T-helper 2 cell treated with Interferon-gamma antibody and Interleukin-4, amounts not matched to agents 5 μg/mL and 100 μg/mL, for 36 hours (primary cell): Measurements from ENCODE around the gene PHRF1.

Source experiments
- DNase-seq: peaks from one replicate; pipeline ENCODE4 v3.0.0; 2021; ENCODE audit warnings: low spot score
- H3K27ac Mint-ChIP-seq: one replicate; pipeline ENCODE4 v1.8.0; 2021; ENCODE audit warnings: mild to moderate bottlenecking, mixed read lengths
- H3K27me3 Mint-ChIP-seq: one replicate; pipeline ENCODE4 v1.8.0; 2021; ENCODE audit warnings: low read depth, mixed read lengths
- H3K36me3 Mint-ChIP-seq: one replicate; pipeline ENCODE4 v1.8.0; 2021; ENCODE audit warnings: low read depth, mixed read lengths
- H3K4me1 Mint-ChIP-seq: one replicate; pipeline ENCODE4 v1.8.0; 2021; ENCODE audit warnings: low read depth, mixed read lengths
- H3K4me3 Mint-ChIP-seq: one replicate; pipeline ENCODE4 v1.8.0; 2022; ENCODE audit warnings: mild to moderate bottlenecking, moderate library complexity, mixed read lengths
- H3K9me3 Mint-ChIP-seq: one replicate; pipeline ENCODE4 v1.8.0; 2021; ENCODE audit warnings: mixed read lengths

PHRF1 gene

GRCh38 chr11:623349-623869 is 47.1 kb downstream of the PHRF1 start:
- no peak overlapping the region for H3K4me3 Mint-ChIP-seq
- peaks cover 17% of the 10 kb centered on the region for H3K27me3 Mint-ChIP-seq
- no peak overlapping the region for H3K27ac Mint-ChIP-seq
- no peaks in the 10 kb centered on the region for H3K9me3 Mint-ChIP-seq
- peaks cover 4% of the 10 kb centered on the region for H3K4me1 Mint-ChIP-seq
- DNase-seq: no peak
- H3K36me3 Mint-ChIP-seq: no peaks in the 10 kb centered on the region

- DNase-seq: no peak
- Mint-ChIP-seq H3K27ac (no peak overlapping the region), H3K9me3 (no peaks in the 10 kb centered on the region), H3K4me1 (peaks cover 11% of the 10 kb centered on the region), H3K4me3 (no peak overlapping the region), H3K36me3 (no peaks in the 10 kb centered on the region), H3K27me3 (peaks cover 24% of the 10 kb centered on the region)
Observed at GRCh38 chr11:623999-624704, 47.9 kb downstream of the PHRF1 start.

GRCh38 chr11:624705-625635 is 48.7 kb downstream of the PHRF1 start, which contains the start of gene CDHR5:
CDHR5 (minus strand) TSS chr11:624955; CDS start chr11:624902, 53 bp downstream.
- no peaks in the 10 kb centered on the region for H3K9me3 Mint-ChIP-seq
- H3K4me1 Mint-ChIP-seq: peaks cover 17% of the 10 kb centered on the region
- no peak within 1 kb of the TSS for H3K4me3 Mint-ChIP-seq
- H3K27ac Mint-ChIP-seq: no peak within 1 kb of the TSS
- H3K36me3 Mint-ChIP-seq: no peaks in the 10 kb centered on the region
- peaks cover 29% of the 10 kb centered on the region for H3K27me3 Mint-ChIP-seq
- DNase-seq: no peak

GRCh38 chr11:625636-626268 is 49.5 kb downstream of the PHRF1 start:
- Mint-ChIP-seq H3K4me1 (peaks cover 17% of the 10 kb centered on the region), H3K9me3 (no peaks in the 10 kb centered on the region), H3K36me3 (no peaks in the 10 kb centered on the region), H3K4me3 (no peak overlapping the region), H3K27me3 (peaks cover 29% of the 10 kb centered on the region), H3K27ac (no peak overlapping the region)
- DNase-seq: no peak

GRCh38 chr11:626475-627307 is 50.4 kb downstream of the PHRF1 start, which contains the start of gene SCT:
SCT (minus strand) TSS chr11:627181; CDS start chr11:627143, 38 bp downstream.
- H3K27ac Mint-ChIP-seq: no peak within 1 kb of the TSS
- H3K9me3 Mint-ChIP-seq: no peaks in the 10 kb centered on the region
- H3K27me3 Mint-ChIP-seq: peaks cover 29% of the 10 kb centered on the region
- H3K4me3 Mint-ChIP-seq: no peak within 1 kb of the TSS
- no peaks in the 10 kb centered on the region for H3K36me3 Mint-ChIP-seq
- no peak for DNase-seq
- peaks cover 17% of the 10 kb centered on the region for H3K4me1 Mint-ChIP-seq

GRCh38 chr11:627308-627576 is 51.0 kb downstream of the PHRF1 start:
- peaks cover 29% of the 10 kb centered on the region for H3K27me3 Mint-ChIP-seq

GRCh38 chr11:628056-628455 is 51.8 kb downstream of the PHRF1 start:
- H3K27me3 Mint-ChIP-seq: peaks cover 29% of the 10 kb centered on the region
- H3K36me3 Mint-ChIP-seq: no peaks in the 10 kb centered on the region
- no peak for DNase-seq
- no peak overlapping the region for H3K27ac Mint-ChIP-seq
- no peaks in the 10 kb centered on the region for H3K9me3 Mint-ChIP-seq
- H3K4me1 Mint-ChIP-seq: peaks cover 17% of the 10 kb centered on the region
- peak overlapping the region; percentile 61 for H3K4me3 Mint-ChIP-seq

More at GRCh38 chr11:627308-627576, 51.0 kb downstream of the PHRF1 start:
- no peak for DNase-seq
- Mint-ChIP-seq H3K9me3 (no peaks in the 10 kb centered on the region), H3K4me3 (no peak overlapping the region), H3K27ac (no peak overlapping the region), H3K36me3 (no peaks in the 10 kb centered on the region), H3K4me1 (peaks cover 17% of the 10 kb centered on the region)

- DNase-seq: no peak
- Mint-ChIP-seq H3K9me3 (no peaks in the 10 kb centered on the region), H3K4me3 (peak overlapping the region; percentile 61), H3K27ac (peak overlapping the region; percentile 24), H3K36me3 (no peaks in the 10 kb centered on the region), H3K27me3 (peaks cover 29% of the 10 kb centered on the region), H3K4me1 (peaks cover 17% of the 10 kb centered on the region)
Observed at GRCh38 chr11:629237-629583, 52.9 kb downstream of the PHRF1 start.

- Mint-ChIP-seq H3K27me3 (peaks cover 36% of the 10 kb centered on the region), H3K4me1 (peaks cover 17% of the 10 kb centered on the region), H3K27ac (no peak overlapping the region), H3K9me3 (no peaks in the 10 kb centered on the region), H3K36me3 (no peaks in the 10 kb centered on the region), H3K4me3 (no peak overlapping the region)
- no peak for DNase-seq
Observed at GRCh38 chr11:630871-631270, 54.6 kb downstream of the PHRF1 start.

- Mint-ChIP-seq H3K36me3 (peaks cover 2% of the 10 kb centered on the region), H3K27me3 (peaks cover 35% of the 10 kb centered on the region), H3K4me3 (no peak overlapping the region), H3K9me3 (no peaks in the 10 kb centered on the region), H3K27ac (no peak overlapping the region), H3K4me1 (no peaks in the 10 kb centered on the region)
- no peak for DNase-seq
Observed at GRCh38 chr11:635945-636510, 59.8 kb downstream of the PHRF1 start.

- DNase-seq: no peak
- Mint-ChIP-seq H3K4me3 (peak within 1 kb of the TSS; percentile 46), H3K27me3 (peaks cover 35% of the 10 kb centered on the region), H3K9me3 (no peaks in the 10 kb centered on the region), H3K4me1 (no peaks in the 10 kb centered on the region), H3K27ac (no peak within 1 kb of the TSS), H3K36me3 (peaks cover 2% of the 10 kb centered on the region)
Observed at GRCh38 chr11:636511-637332, 60.5 kb downstream of the PHRF1 start, which contains the start of gene DRD4. DRD4 (plus strand) TSS chr11:637269; CDS start chr11:637305, 36 bp downstream.

GRCh38 chr11:637333-637592 is 61.0 kb downstream of the PHRF1 start:
- no peak for DNase-seq
- no peaks in the 10 kb centered on the region for H3K4me1 Mint-ChIP-seq
- peaks cover 35% of the 10 kb centered on the region for H3K27me3 Mint-ChIP-seq
- H3K27ac Mint-ChIP-seq: no peak overlapping the region
- peaks cover 2% of the 10 kb centered on the region for H3K36me3 Mint-ChIP-seq
- no peak overlapping the region for H3K4me3 Mint-ChIP-seq
- H3K9me3 Mint-ChIP-seq: no peaks in the 10 kb centered on the region
